Measurements from ENCODE around the gene LMO4. TPM values are rescaled to one million over a fixed set of nuclear protein-coding genes. Genes with fewer than 3 reads are reported as not detected.

LMO4 gene, protein sequence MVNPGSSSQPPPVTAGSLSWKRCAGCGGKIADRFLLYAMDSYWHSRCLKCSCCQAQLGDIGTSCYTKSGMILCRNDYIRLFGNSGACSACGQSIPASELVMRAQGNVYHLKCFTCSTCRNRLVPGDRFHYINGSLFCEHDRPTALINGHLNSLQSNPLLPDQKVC
- total RNA-seq: 10 to 100 TPM; 35.1 to 36.8 TPM

DNA sequence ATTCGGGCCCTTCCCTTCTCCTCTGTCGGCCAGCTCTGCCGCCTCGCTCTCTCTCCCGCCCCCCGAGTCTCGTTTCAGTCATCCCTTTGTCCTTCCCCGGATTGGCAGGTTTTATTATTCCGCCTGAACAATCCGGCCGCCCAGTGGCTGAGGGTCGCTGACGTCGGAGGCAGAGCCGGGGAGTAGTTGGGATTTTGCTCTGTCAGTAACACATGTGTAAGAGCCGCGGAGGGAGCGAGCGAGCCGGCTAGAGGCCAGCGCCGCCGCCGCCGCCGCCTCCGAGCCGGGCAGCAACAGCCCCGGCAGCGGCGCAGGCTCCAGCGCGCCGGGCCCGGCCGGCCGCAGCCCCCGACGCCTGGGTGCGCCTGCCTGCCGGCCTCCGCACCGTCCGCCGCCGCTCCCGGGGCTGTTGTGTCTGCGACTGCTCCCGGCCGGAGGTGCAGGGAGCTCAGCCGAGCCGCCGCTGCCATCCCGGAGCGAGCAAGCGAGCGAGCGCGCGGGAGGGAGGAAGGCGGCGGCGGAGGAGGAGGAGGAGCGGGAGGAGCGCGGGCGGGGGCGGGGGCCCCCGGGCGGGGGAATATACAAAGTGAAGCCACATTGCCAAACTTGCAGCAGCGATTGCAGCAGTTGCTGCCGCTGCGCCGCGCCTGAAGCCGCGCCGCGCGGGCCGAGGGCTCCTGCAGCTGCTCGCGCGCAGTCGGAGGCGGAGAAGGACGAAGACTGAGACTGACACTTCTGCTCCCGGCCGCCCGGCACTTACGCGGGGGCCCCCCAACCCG lies at the start of gene LMO4:
TSS of gene LMO4 (plus strand) at position 609 of the 779 bp plus-strand sequence. CDS start 3,136 bp downstream, outside the sequence.
- TF ChIP-seq, protein P1, sequence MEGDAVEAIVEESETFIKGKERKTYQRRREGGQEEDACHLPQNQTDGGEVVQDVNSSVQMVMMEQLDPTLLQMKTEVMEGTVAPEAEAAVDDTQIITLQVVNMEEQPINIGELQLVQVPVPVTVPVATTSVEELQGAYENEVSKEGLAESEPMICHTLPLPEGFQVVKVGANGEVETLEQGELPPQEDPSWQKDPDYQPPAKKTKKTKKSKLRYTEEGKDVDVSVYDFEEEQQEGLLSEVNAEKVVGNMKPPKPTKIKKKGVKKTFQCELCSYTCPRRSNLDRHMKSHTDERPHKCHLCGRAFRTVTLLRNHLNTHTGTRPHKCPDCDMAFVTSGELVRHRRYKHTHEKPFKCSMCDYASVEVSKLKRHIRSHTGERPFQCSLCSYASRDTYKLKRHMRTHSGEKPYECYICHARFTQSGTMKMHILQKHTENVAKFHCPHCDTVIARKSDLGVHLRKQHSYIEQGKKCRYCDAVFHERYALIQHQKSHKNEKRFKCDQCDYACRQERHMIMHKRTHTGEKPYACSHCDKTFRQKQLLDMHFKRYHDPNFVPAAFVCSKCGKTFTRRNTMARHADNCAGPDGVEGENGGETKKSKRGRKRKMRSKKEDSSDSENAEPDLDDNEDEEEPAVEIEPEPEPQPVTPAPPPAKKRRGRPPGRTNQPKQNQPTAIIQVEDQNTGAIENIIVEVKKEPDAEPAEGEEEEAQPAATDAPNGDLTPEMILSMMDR (IDR thresholded peaks at IDR 0.05): no peak
- Mint-ChIP-seq H3K27me3 (peaks cover 2% of the 10 kb centered on the region), H3K9me3 (no peaks in the 10 kb centered on the region), H3K27ac (peak within 1 kb of the TSS; percentile 94), H3K36me3 (ENCODE audit: low read depth) (peaks cover 20% of the 10 kb centered on the region), H3K4me1 (ENCODE audit: low read depth) (peaks cover 31% of the 10 kb centered on the region), H3K4me3 (peak within 1 kb of the TSS; percentile 87)
- intact Hi-C loops (cut with micrococcal nuclease): loop anchor here (5.0 to 10.0 kb wide), 2 partner anchors 176 to 626 kb away; no protein-coding TSS in a partner anchor
- ATAC-seq: peak; percentile 78
- peak; percentile 95 for DNase-seq
- ChIA-PET POLR2A (interaction anchor here (0.6 to 2.0 kb wide), 7 partner anchors 75 to 625 kb away, joined by 3 to 7 read pairs (median 3); no protein-coding TSS in a partner anchor), CTCF (interaction anchor here (2.5 to 3.8 kb wide), 2 partner anchors 12 to 625 kb away, joined by 19 to 25 read pairs; no protein-coding TSS in a partner anchor)

DNA sequence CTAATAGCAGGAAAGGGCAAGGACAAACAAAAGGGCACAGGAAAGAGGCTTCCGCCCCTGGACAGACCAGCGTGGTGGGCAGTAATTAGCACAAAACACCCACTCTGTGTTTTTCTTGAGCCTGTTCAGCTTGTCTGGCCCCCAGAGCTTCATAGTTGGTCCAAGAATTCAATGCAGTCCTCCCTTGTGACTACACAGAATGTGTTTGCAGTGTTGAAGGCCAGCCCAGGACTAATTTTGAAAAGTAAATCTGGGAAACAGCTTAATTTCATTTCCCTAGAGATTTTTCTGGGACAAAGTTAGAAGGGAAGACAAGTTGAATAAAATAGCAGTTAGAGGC lies 49.2 kb upstream of the LMO4 start:
- DNase-seq: no peak
- CTCF ChIA-PET: no interaction called here
- Mint-ChIP-seq H3K4me3 (no peak overlapping the region), H3K27me3 (peaks cover 8% of the 10 kb centered on the region), H3K36me3 (ENCODE audit: low read depth) (no peaks in the 10 kb centered on the region), H3K27ac (no peak overlapping the region), H3K4me1 (ENCODE audit: low read depth) (no peaks in the 10 kb centered on the region), H3K9me3 (no peaks in the 10 kb centered on the region)
- intact Hi-C loops (cut with micrococcal nuclease): loop anchor here (10.0 kb wide), 1 partner anchor 145 kb away; no protein-coding TSS in a partner anchor
- POLR2A ChIA-PET: interaction anchor here (0.6 kb wide), 1 partner anchor 66 kb away, joined by 3 read pairs; no protein-coding TSS in a partner anchor
- no peak for ATAC-seq
- TF ChIP-seq, protein P1 (IDR thresholded peaks at IDR 0.05): no peak

DNA sequence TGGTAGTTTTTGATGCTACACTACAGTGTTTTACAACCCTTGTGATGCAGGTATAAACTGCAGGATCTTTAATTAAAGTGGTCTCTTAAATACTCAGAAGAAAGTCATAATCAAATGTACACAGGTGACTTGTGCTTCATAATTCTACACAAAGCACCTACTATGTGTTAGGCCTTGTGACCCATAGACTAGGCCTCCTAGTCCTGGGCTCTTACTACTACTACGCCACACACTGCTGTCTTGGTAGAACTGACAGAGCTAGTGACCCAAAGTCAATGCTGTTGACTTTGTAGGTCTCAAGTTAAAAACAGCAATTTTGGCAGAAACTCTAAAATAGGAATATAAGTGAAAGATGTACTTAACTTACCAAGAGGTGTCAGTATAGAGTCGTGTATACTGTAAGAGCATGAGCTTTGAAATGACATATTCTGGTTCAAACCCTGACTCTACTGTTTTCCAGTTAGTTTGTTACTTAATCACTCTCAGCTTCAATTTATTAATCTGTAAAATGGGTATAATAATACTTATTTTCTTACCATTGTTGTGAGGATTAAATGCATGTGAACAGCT lies 48.6 kb upstream of the LMO4 start:
- H3K9me3 Mint-ChIP-seq: no peaks in the 10 kb centered on the region
- ChIA-PET CTCF (interaction anchor here (0.6 to 0.9 kb wide), 2 partner anchors 13 to 143 kb away, joined by 3 read pairs; no protein-coding TSS in a partner anchor), POLR2A (interaction anchor here (0.6 kb wide), 1 partner anchor 66 kb away, joined by 3 read pairs; no protein-coding TSS in a partner anchor)
- H3K4me3 Mint-ChIP-seq: no peak overlapping the region
- TF ChIP-seq, protein P1 (IDR thresholded peaks at IDR 0.05): no peak
- intact Hi-C loops (cut with micrococcal nuclease): loop anchor here (10.0 kb wide), 1 partner anchor 145 kb away; no protein-coding TSS in a partner anchor
- no peaks in the 10 kb centered on the region for H3K4me1 Mint-ChIP-seq (ENCODE audit: low read depth)
- H3K27me3 Mint-ChIP-seq: peaks cover 8% of the 10 kb centered on the region
- peak; percentile 39 for ATAC-seq
- no peak overlapping the region for H3K27ac Mint-ChIP-seq
- H3K36me3 Mint-ChIP-seq (ENCODE audit: low read depth): no peaks in the 10 kb centered on the region
- no peak for DNase-seq

DNA sequence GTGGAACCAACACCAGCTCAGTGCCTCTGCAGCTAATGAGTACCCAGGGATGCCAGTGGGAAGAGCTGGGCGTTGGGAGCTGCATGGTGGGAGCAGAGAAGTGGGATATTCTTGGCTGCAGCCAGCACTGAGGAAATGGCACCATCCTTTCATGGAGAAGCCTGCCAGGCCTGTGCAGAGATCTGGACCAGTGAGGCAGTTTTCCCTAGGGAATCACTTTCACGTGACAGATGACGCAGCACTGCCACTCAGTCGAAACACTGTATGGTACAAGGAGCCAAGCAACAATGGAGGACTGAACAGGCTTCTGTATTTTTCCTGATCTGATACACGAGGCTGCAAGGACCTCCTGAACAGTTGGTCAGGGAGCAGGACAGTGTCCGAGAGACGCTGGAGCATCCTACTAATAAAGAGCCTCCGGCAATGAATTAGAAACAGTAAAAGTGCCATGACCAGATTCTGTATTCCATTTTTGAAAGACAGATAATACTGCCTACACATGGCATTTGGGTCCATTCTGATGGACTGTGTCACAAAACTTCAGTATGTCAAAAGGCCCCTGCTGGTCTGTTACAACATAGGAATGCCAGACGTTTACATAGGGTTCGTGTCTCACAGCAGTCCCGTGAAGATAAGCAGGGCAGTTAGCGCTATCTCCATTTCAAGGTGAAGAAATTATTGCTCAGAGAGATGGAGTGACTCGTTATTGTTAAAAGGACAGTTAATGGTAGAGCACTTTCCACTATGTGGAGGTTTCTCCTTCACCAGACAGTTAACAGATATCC lies 44.0 kb upstream of the LMO4 start:
- H3K27me3 Mint-ChIP-seq: peaks cover 4% of the 10 kb centered on the region
- no peaks in the 10 kb centered on the region for H3K36me3 Mint-ChIP-seq (ENCODE audit: low read depth)
- no peak overlapping the region for H3K4me3 Mint-ChIP-seq
- ChIA-PET POLR2A (no interaction called here), CTCF (interaction anchor here (1.1 to 3.3 kb wide), 2 partner anchors 8 to 11 kb away, joined by 4 to 16 read pairs; no protein-coding TSS in a partner anchor)
- H3K9me3 Mint-ChIP-seq: no peaks in the 10 kb centered on the region
- H3K4me1 Mint-ChIP-seq (ENCODE audit: low read depth): no peaks in the 10 kb centered on the region
- TF ChIP-seq, protein P1 (IDR thresholded peaks at IDR 0.05): no peak
- intact Hi-C loops (cut with micrococcal nuclease): no loop called here
- ATAC-seq: no peak
- H3K27ac Mint-ChIP-seq: no peak overlapping the region
- DNase-seq: no peak

Data from activated CD8-positive, alpha-beta T cell treated with anti-CD3 and anti-CD28 coated beads for 36 hours (primary cell).